Gastrocnemius medialis (tissue), 4 donors: Measurements from ENCODE around the gene PRIM2. TPM values are rescaled to one million over a fixed set of nuclear protein-coding genes. Genes with fewer than 3 reads are reported as not detected.
"Not testable (repeated sequence)": the region's sequence is repeated elsewhere in the genome, so short reads cannot be mapped to it uniquely, and the experiment has no call there.

Experiments
- ATAC-seq, 2 donors: fragments of 150-250 bp; one replicate each; pipeline ENCODE4 v1.9.1; 2016
- DNase-seq, 2 donors: peaks; one replicate each; pipeline ENCODE4 v3.0.0-alpha.2; 2019
- H3K27ac ChIP-seq, 4 donors: fragments of 200-600 bp; sonication (generic); 1 replicate in 1 of 4; 2 replicates in 3 of 4; pipeline ENCODE4 v1.5.1; 2016 to 2018; ENCODE audit warnings: mild to moderate bottlenecking in 2 of 4, moderate library complexity in 1 of 4
- H3K27me3 ChIP-seq, 3 donors: fragments of 200-600 bp; sonication (generic) in 2 of 3; 1 replicate in 1 of 3; 2 replicates in 2 of 3; pipeline versions ENCODE4 v1.5.1 to v1.6.0; 2016 to 2019; ENCODE audit warnings: mild to moderate bottlenecking in 1 of 3, moderate library complexity in 1 of 3
- H3K36me3 ChIP-seq, 2 donors: fragments of 200-600 bp; sonication (generic) in 1 of 2; one replicate each; pipeline ENCODE4 v1.5.1; 2017 to 2018
- H3K4me1 ChIP-seq, 2 donors: fragments of 200-600 bp; sonication (generic) in 1 of 2; one replicate each; pipeline ENCODE4 v1.5.1; 2016 to 2017; ENCODE audit warnings: mild to moderate bottlenecking in 2 of 2
- H3K4me3 ChIP-seq, 4 donors: fragments of 200-600 bp; sonication (generic) in 3 of 4; 1 replicate in 1 of 4; 2 replicates in 3 of 4; pipeline ENCODE4 v1.5.1; 2016 to 2019; ENCODE audit warnings: mild to moderate bottlenecking in 2 of 4
- H3K9me3 ChIP-seq, 3 donors: fragments of 200-600 bp; sonication (generic) in 2 of 3; 1 replicate in 1 of 3; 2 replicates in 2 of 3; pipeline ENCODE4 v1.5.1; 2016 to 2019
- in situ Hi-C, 4 donors: fragments of 200-750 bp; cut with MboI; loops; one replicate each; pipeline versions ENCODE4 v1.15.0 to v1.8.0; 2017; ENCODE audit warnings: low sequenced_read_pairs in 4 of 4
- intact Hi-C: fragments of 100-400 bp; cut with DNase I; formaldehyde crosslinking; loops from one replicate; pipeline ENCODE4 v1.15.1; 2023; ENCODE audit warnings: low total_unique reads
- total RNA-seq, 4 donors: library from RNA; depleted of rRNA; stranded (reverse); fragments of >200 nt; gene quantifications; one replicate each; pipeline versions ENCODE4 v1.1.0 to v1.2.3, GENCODE V29; 2016

Gene PRIM2
- total RNA-seq, 4 donors from 2014 or later = 1.9 to 4.8 (median 3.8) TPM

DNA sequence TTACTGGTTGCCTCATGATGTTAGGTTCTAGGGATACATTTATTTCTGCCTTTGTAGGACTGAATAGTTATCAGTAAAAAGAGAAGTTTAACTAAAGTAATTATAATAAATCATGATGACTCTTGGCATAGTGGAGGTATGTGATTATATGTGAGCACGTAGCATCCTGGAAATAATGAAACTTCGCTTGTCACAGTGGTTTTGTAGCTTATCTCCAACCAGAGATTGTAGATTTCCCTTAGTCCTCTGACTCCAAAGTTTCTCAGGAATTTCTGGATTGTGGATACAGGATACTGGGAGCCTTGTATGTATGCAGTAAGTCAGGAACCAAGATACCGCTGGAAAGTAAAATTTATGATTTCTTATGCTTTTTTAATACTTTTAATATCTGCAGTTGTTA, 199.3 kb downstream of the PRIM2 start:
- H3K9me3 ChIP-seq, ATAC-seq, DNase-seq: not testable (repeated sequence)

DNA sequence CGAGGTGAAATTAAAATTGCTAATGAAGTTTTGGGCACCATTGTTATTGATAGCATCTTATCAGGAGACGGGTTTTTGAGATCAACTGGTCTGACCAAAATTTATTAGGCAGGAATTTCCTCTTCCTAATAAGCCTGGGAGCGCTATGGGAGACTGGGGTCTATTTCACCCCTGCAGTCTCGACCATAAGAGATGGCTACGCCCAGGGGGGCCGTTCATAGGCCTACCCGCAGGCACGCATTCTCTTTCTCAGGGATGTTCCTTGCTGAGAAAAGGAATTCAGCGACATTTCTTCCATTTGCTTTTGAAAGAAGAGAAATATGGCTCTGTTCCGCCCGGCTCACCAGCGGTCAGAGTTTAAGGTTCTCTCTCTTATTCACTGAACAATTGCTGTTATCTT, 201.8 kb downstream of the PRIM2 start:
- in situ Hi-C loops = not testable (repeated sequence)

More for the DNA sequence above, 199.3 kb downstream of the PRIM2 start:
- H3K4me1 ChIP-seq, H3K4me3 ChIP-seq, H3K36me3 ChIP-seq, in situ Hi-C loops, H3K27ac ChIP-seq, intact Hi-C loops, H3K27me3 ChIP-seq: not testable (repeated sequence)

DNA sequence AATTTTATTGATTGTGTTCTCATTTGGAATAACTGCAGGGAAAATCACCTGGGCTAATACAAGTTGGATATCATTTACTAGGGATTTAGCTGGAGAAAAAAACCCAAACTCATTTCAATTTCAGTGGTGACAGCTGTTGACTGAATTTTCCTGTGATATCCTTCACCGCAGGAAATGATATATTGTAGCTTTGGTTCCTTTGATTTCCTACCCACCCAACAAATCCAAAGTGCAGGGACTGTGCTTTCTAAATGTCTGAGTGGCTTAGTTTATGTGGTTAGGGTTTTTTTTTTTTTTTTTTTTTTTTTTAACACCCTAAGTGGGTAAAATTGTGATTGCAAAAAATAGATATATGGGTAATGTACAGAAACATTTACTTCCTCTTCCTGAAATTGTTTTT, 203.7 kb downstream of the PRIM2 start:
- ATAC-seq, H3K36me3 ChIP-seq, H3K27ac ChIP-seq, H3K4me1 ChIP-seq, in situ Hi-C loops, H3K9me3 ChIP-seq, DNase-seq, H3K27me3 ChIP-seq, intact Hi-C loops, H3K4me3 ChIP-seq: not testable (repeated sequence)

More for the DNA sequence above, 201.8 kb downstream of the PRIM2 start:
- ATAC-seq, H3K9me3 ChIP-seq, DNase-seq, H3K27me3 ChIP-seq, H3K27ac ChIP-seq, intact Hi-C loops, H3K36me3 ChIP-seq, H3K4me1 ChIP-seq, H3K4me3 ChIP-seq: not testable (repeated sequence)

DNA sequence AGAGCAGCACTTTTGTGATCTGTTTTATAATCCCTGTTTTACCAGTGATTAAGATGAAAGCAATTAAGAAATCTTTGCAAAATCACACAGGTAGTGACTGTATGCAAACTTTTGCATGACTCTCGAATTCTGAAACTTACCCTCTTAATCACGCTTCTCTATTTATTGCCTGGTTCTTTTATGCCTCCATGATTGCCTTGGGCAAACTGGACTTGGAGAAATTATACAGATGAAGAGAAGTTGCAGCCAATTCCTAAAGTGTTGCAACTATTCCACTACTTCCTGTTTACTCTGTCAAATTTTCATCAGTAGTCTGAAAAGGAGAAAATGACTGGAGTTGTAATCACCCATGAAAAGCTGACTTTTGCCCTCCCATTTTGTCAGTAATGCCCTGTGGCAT, 205.8 kb downstream of the PRIM2 start:
- intact Hi-C loops, H3K36me3 ChIP-seq, H3K27me3 ChIP-seq, H3K4me1 ChIP-seq, H3K27ac ChIP-seq, in situ Hi-C loops, H3K4me3 ChIP-seq, DNase-seq, H3K9me3 ChIP-seq, ATAC-seq: not testable (repeated sequence)

DNA sequence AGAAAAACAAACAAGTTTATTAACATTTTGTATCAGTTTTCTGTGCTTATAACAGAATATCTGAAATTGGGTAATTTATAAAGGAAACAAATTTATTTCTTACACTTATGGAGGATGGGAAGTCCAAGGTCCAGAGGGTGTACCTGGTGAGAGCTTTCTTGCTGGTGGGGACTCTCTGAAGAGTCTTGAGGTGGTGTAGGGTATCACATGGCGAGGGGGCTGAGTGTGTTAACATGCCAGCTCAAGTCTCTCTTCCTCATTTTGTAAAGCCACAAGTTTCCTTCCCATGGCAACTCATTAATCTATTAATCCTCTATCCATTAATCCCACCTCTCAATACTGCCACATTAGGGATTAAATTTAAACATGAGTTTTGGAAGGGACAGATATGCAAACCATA, 212.3 kb downstream of the PRIM2 start:
- intact Hi-C loops, H3K36me3 ChIP-seq, ATAC-seq, H3K27ac ChIP-seq, in situ Hi-C loops, DNase-seq, H3K4me3 ChIP-seq, H3K4me1 ChIP-seq, H3K9me3 ChIP-seq, H3K27me3 ChIP-seq: not testable (repeated sequence)

DNA sequence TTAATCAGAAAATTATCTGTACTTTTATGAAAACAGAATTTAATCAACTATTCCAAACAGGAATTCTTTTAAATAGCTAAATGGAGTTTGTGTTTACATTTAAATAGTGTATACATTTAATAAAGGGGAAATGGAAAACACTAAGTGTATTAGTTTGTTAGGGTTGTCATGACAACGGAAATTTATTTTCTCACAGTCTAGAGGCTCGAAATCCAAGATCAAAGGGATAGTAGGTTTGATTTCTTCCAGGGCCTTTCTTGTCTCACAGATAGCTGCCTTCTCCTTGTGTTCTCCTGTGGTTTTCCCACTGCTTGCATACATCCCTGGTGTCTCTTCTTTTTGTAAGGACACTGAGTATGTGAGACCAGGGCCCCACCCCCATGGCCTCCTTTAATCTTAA, 215.2 kb downstream of the PRIM2 start:
- H3K9me3 ChIP-seq, H3K4me3 ChIP-seq, in situ Hi-C loops, H3K4me1 ChIP-seq, H3K27me3 ChIP-seq, intact Hi-C loops, H3K36me3 ChIP-seq, H3K27ac ChIP-seq, ATAC-seq, DNase-seq: not testable (repeated sequence)

DNA sequence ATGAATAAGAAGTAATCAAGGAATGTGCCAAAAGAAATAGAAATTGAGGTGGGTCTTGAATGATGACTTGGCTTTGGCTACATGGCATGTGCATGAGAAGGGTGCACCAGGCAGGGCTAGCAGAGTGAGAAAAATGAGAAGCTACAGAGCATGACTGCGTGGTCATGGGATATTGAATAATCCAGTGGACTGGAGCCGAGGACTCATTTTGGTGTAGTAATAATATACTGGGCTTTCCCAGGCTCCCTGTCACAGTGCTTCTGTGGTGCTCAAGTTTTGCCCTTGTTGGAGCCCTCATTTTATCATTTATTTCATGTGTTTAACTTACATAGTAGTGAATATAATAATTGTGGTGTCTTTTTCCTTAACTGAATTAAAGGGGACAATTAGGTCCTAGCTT, 217.7 kb downstream of the PRIM2 start:
- H3K36me3 ChIP-seq, DNase-seq, H3K4me3 ChIP-seq, H3K9me3 ChIP-seq, H3K27ac ChIP-seq, H3K27me3 ChIP-seq, in situ Hi-C loops, intact Hi-C loops, ATAC-seq, H3K4me1 ChIP-seq: not testable (repeated sequence)

DNA sequence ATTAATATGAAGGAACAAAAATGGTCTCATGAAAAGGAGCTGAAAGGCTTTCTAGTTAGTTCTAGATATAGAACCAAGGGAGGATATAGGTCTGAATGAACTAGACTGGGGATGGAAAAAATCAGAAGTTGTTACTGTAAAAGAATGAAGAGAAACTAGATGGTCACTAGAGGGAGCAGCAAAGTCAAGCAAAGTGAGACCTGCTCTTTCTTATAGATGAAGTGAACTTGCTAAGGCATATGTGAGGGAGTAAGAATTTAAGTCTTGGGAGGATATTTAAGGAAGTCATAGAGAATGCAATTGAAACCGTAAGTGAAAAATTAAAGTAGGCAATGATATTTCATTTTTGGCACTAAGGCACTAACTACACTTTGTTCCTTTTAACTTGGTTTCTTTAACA, 218.6 kb downstream of the PRIM2 start:
- H3K4me1 ChIP-seq, DNase-seq, in situ Hi-C loops, H3K27ac ChIP-seq, intact Hi-C loops, H3K9me3 ChIP-seq, ATAC-seq, H3K36me3 ChIP-seq, H3K27me3 ChIP-seq, H3K4me3 ChIP-seq: not testable (repeated sequence)

DNA sequence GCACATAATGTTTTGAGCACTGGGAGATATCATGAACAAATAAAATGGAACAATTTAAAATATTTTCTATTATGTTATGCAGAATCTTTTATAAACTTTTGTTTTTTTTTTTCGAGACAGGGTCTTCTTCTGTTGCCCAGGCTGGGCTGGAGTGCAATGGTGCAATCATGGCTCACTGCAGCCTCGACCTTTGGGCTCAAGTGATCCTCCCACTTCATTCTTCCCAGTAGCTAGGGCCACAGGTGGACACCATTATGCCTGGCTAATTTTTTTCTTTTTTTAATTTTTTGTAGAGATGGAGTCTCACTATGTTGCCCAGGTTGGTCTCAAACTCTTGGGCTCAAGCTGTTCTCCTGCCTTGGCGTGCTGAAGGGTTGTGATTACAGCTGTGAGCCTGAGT, 220.5 kb downstream of the PRIM2 start:
- intact Hi-C loops, in situ Hi-C loops, H3K36me3 ChIP-seq, H3K4me1 ChIP-seq, H3K27me3 ChIP-seq, H3K27ac ChIP-seq, H3K4me3 ChIP-seq, DNase-seq, H3K9me3 ChIP-seq, ATAC-seq: not testable (repeated sequence)

DNA sequence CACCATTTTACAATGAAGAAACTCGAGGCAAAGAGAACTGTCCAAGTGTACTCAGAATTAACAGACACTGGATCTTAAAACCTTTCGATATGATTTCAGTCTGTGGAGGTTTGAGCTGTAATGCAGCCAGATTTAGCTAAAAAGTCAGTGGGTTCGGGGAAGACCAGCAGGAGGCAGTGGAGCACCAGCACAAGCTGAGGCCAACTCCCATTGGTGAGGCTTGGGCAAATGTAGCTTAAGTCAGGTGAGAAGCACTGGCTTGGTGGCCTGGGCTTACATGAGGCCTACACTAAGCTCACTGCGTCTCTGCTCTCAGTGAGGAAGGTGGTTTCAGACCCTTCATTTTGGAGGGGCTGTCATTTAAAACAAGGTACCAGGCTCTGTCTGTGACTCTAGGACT, 234.5 kb downstream of the PRIM2 start:
- ATAC-seq, intact Hi-C loops, H3K36me3 ChIP-seq: not testable (repeated sequence)

DNA sequence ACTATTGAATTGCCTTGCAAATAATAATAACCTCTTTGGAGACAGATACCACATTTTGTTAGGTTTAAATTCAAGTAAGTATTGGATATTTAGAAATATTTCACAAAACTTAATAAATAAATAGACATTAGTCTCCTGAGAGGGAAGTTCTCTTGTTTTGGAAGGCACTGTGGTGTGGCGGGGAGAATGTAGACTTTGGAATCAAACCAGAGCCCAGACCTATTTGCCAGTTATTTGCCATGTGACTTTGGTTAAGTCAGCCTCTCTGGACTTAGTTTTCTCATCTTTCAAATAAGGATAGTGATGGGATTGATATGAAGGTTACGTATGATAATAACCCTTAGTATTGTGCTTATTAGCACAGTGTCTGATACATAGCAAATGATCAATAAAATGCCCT, 240.4 kb downstream of the PRIM2 start:
- in situ Hi-C loops, H3K9me3 ChIP-seq, H3K27me3 ChIP-seq, intact Hi-C loops, H3K36me3 ChIP-seq, H3K4me1 ChIP-seq, H3K4me3 ChIP-seq, ATAC-seq, DNase-seq, H3K27ac ChIP-seq: not testable (repeated sequence)

More for the DNA sequence above, 234.5 kb downstream of the PRIM2 start:
- DNase-seq, H3K9me3 ChIP-seq, in situ Hi-C loops, H3K4me3 ChIP-seq, H3K4me1 ChIP-seq, H3K27me3 ChIP-seq, H3K27ac ChIP-seq: not testable (repeated sequence)

DNA sequence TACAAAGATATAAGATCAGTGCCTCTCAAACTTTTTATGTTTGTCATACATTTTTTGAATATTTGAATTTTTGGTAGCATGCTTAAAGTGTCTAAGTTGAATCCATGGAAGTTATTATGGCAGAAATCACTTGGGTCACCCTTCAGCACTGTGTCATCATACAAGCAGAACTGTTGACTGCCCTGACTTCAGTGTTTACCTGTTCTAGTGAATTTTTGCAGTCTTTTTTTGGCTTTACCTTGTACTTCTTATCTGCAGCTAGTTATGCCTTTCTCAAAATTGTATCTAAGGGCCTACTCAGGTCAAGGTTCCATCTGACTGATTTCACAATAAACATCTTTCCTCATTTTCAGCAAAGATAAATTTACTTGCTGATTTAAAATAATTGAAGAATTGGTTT, 241.7 kb downstream of the PRIM2 start:
- H3K36me3 ChIP-seq, H3K4me1 ChIP-seq, H3K4me3 ChIP-seq, H3K9me3 ChIP-seq, ATAC-seq, H3K27ac ChIP-seq, DNase-seq, in situ Hi-C loops, intact Hi-C loops, H3K27me3 ChIP-seq: not testable (repeated sequence)

DNA sequence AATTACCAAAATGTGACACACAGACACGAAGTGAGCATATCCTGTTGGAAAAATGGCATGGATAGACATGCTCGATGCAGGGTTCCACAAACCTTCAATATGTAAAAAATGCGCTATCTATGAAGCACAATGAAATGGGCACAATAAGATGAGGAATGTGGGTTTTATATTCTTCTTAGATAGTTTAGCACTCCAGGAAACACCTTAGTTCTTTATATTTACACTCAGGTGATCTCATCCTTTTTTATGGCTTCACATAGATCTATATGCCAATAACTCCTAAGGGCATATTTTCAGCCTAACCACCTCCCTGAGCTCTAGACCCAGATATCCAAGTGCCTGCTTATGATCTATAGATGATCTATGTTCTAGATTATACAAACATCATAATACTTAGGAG, 244.8 kb downstream of the PRIM2 start:
- in situ Hi-C loops, H3K27me3 ChIP-seq, intact Hi-C loops, H3K4me3 ChIP-seq, ATAC-seq, H3K36me3 ChIP-seq, H3K27ac ChIP-seq, DNase-seq, H3K4me1 ChIP-seq, H3K9me3 ChIP-seq: not testable (repeated sequence)
